H1 (cell line): ENCODE results near the gene LCE7A. TPM values are rescaled to one million over a fixed set of nuclear protein-coding genes. Genes with fewer than 3 reads are reported as not detected.

Experiments used
- CTCF ChIA-PET: fragments of 300-600 bp; sonication (Branson Sonifier 250); formaldehyde crosslinking; loops from one replicate; lab custom pipeline; 2021; ENCODE audit not compliant: partially characterized antibody; lab: Charles Lee
- POLR2A ChIA-PET: fragments of 300-600 bp; sonication (Branson Sonifier 250); formaldehyde crosslinking; loops from one replicate; lab custom pipeline; 2021; ENCODE audit warnings: inconsistent platforms; ENCODE audit not compliant: partially characterized antibody; lab: Charles Lee
- DNase-seq, 2 experiments: peaks; one replicate each; pipeline versions ENCODE4 v3.0.0 to v3.0.0-alpha.2; 2010 to 2022; ENCODE audit warnings: low spot score in 2 of 2, low read depth in 1 of 2, mixed read lengths in 1 of 2
- FAIRE-seq: peaks from 2 replicates; lab custom pipeline; 2011; peaks lifted over from hg19 to GRCh38; lab: Jason Lieb, UNC
- H2AFZ ChIP-seq: 2 replicates; pipeline ENCODE4 v1.8.1; 2012; ENCODE audit warnings: low read length, inconsistent platforms
- H2AK5ac ChIP-seq: 2 replicates; pipeline ENCODE4 v1.6.1; 2013; ENCODE audit warnings: low read depth, low read length
- H2BK120ac ChIP-seq: replicated peaks from 2 replicates; pipeline ENCODE3; 2013; ENCODE audit warnings: low read depth, low read length, inconsistent platforms
- H2BK12ac ChIP-seq: 2 replicates; pipeline ENCODE4 v1.6.1; 2013; ENCODE audit warnings: low read depth, low read length
- H2BK15ac ChIP-seq: 2 replicates; pipeline ENCODE4 v1.6.1; 2013; ENCODE audit warnings: low read length
- H2BK20ac ChIP-seq: 2 replicates; pipeline ENCODE4 v1.6.1; 2013; ENCODE audit warnings: low read length
- H2BK5ac ChIP-seq: 2 replicates; pipeline ENCODE4 v1.6.1; 2013; ENCODE audit warnings: low read depth, low read length
- H3K14ac ChIP-seq: 2 replicates; pipeline ENCODE4 v1.6.1; 2013; ENCODE audit warnings: inconsistent platforms; ENCODE audit not compliant: insufficient read length
- H3K18ac ChIP-seq: 2 replicates; pipeline ENCODE4 v1.6.1; 2013; ENCODE audit warnings: low read length; ENCODE audit errors: extremely low read depth
- H3K23ac ChIP-seq: 2 replicates; pipeline ENCODE4 v1.6.1; 2013; ENCODE audit warnings: inconsistent platforms; ENCODE audit not compliant: insufficient read length
- H3K23me2 ChIP-seq: 2 replicates; pipeline ENCODE4 v1.6.1; 2013; ENCODE audit warnings: low read depth, low read length
- H3K27ac ChIP-seq: 2 replicates; pipeline ENCODE4 v1.6.1; 2011; ENCODE audit warnings: low read depth, low read length, inconsistent platforms
- H3K27me3 ChIP-seq, 4 experiments: replicated peaks in 1 of 4; 1 replicate in 1 of 4; 2 replicates in 3 of 4; pipeline versions ENCODE4 v1.6.1 to v1.8.1; 2011 to 2013; ENCODE audit warnings: low read length in 3 of 4, mild to moderate bottlenecking in 3 of 4, inconsistent platforms in 2 of 4, mixed read lengths in 2 of 4, moderate library complexity in 1 of 4; ENCODE audit not compliant: control insufficient read depth in 3 of 4, insufficient read depth in 3 of 4; ENCODE audit errors: extremely low read depth in 1 of 4
- H3K36me3 ChIP-seq, 4 experiments: 2 replicates each; pipeline versions ENCODE4 v1.6.1 to v1.8.1; 2011 to 2013; ENCODE audit warnings: mild to moderate bottlenecking in 4 of 4, low read length in 3 of 4, moderate library complexity in 2 of 4, control low read depth in 1 of 4, inconsistent platforms in 1 of 4; ENCODE audit not compliant: insufficient read depth in 4 of 4, control insufficient read depth in 2 of 4
- H3K4ac ChIP-seq: replicated peaks from 2 replicates; pipeline ENCODE3; 2013; ENCODE audit warnings: low read length, low read depth, mixed read lengths, inconsistent platforms; ENCODE audit not compliant: insufficient read length
- H3K4me1 ChIP-seq, 4 experiments: replicated peaks in 1 of 4; 1 replicate in 1 of 4; 2 replicates in 3 of 4; pipeline versions ENCODE4 v1.6.1 to v1.8.1; 2011 to 2013; ENCODE audit warnings: low read length in 3 of 4, inconsistent platforms in 2 of 4, mixed read lengths in 1 of 4; ENCODE audit not compliant: insufficient read depth in 4 of 4, control insufficient read depth in 3 of 4
- H3K4me2 ChIP-seq, 2 experiments: 2 replicates each; pipeline versions ENCODE4 v1.6.1 to v1.8.1; 2011 to 2013; ENCODE audit warnings: low read depth in 2 of 2, low read length in 2 of 2, control low read depth in 1 of 2, inconsistent platforms in 1 of 2, mild to moderate bottlenecking in 1 of 2; ENCODE audit not compliant: insufficient read depth in 1 of 2
- H3K4me3 ChIP-seq, 4 experiments: fragments of 200-600, 300-600 bp in 1 of 4; sonication (generic), shearing (Covaris generic), sonication (Bioruptor Twin) in 1 of 4; 2 replicates each; pipeline versions ENCODE4 v1.5.1 to v1.8.1; 2011 to 2016; ENCODE audit warnings: low read length in 4 of 4, low read depth in 3 of 4, control low read depth in 2 of 4, inconsistent platforms in 2 of 4, mild to moderate bottlenecking in 2 of 4, mixed read lengths in 1 of 4, moderate library complexity in 1 of 4; ENCODE audit not compliant: insufficient read depth in 2 of 4; ENCODE audit errors: extremely low read depth in 1 of 4
- H3K56ac ChIP-seq: replicated peaks from 2 replicates; pipeline ENCODE3; 2013; ENCODE audit warnings: low read depth, mild to moderate bottlenecking, mixed read lengths, low read length, inconsistent platforms; ENCODE audit not compliant: insufficient read length
- H3K79me1 ChIP-seq: 2 replicates; pipeline ENCODE4 v1.6.1; 2013; ENCODE audit warnings: low read depth, low read length, control low read depth
- H3K79me2 ChIP-seq, 2 experiments: 2 replicates each; pipeline versions ENCODE4 v1.6.1 to v1.8.1; 2012 to 2013; ENCODE audit warnings: low read length in 2 of 2, mild to moderate bottlenecking in 2 of 2, inconsistent platforms in 1 of 2; ENCODE audit not compliant: insufficient read depth in 2 of 2, control insufficient read depth in 1 of 2
- H3K9ac ChIP-seq, 4 experiments: replicated peaks in 1 of 4; 1 replicate in 1 of 4; 2 replicates in 3 of 4; pipeline versions ENCODE4 v1.6.1 to v1.8.1; 2011 to 2013; ENCODE audit warnings: low read depth in 3 of 4, low read length in 3 of 4, control low read depth in 2 of 4, mild to moderate bottlenecking in 2 of 4, moderate library complexity in 2 of 4, inconsistent platforms in 1 of 4; ENCODE audit errors: extremely low read depth in 1 of 4
- H3K9me3 ChIP-seq, 2 experiments: 2 replicates each; pipeline versions ENCODE4 v1.6.1 to v1.8.1; 2012 to 2013; ENCODE audit warnings: mild to moderate bottlenecking in 2 of 2, moderate library complexity in 2 of 2, control low read depth in 1 of 2, inconsistent platforms in 1 of 2, low read depth in 1 of 2, low read length in 1 of 2, mixed read lengths in 1 of 2; ENCODE audit not compliant: insufficient read depth in 2 of 2
- H4K20me1 ChIP-seq, 2 experiments: replicated peaks in 1 of 2; 2 replicates each; pipeline versions ENCODE3 to v1.8.1; 2011 to 2013; ENCODE audit warnings: inconsistent platforms in 2 of 2, low read length in 2 of 2, mild to moderate bottlenecking in 1 of 2; ENCODE audit not compliant: insufficient read depth in 2 of 2, control insufficient read depth in 1 of 2
- H4K5ac ChIP-seq: 2 replicates; pipeline ENCODE4 v1.6.1; 2013; ENCODE audit warnings: low read length, low read depth, mixed read lengths, inconsistent platforms; ENCODE audit not compliant: insufficient read length
- H4K8ac ChIP-seq: 2 replicates; pipeline ENCODE4 v1.8.0; 2013; ENCODE audit warnings: mild to moderate bottlenecking, moderate library complexity, low read length, inconsistent platforms; ENCODE audit not compliant: insufficient read depth; ENCODE audit errors: extremely low read depth
- H4K91ac ChIP-seq: replicated peaks from 2 replicates; pipeline ENCODE3; 2013; ENCODE audit warnings: low read length, mixed read lengths, inconsistent platforms; ENCODE audit not compliant: insufficient read length
- JUN ChIP-seq: IDR thresholded peaks from 2 replicates; pipeline ENCODE4 v1.6.1; 2011; ENCODE audit warnings: low read depth, mild to moderate bottlenecking, improper control_type of control experiment, low read length
- KDM5A ChIP-seq: fragments of 200-600 bp; IDR thresholded peaks from 2 replicates; pipeline ENCODE4 v1.7.1; 2012; ENCODE audit warnings: mild to moderate bottlenecking, low read length, inconsistent platforms, mixed read lengths
- NRF1 ChIP-seq: IDR thresholded peaks from 2 replicates; pipeline ENCODE4 v1.6.1; 2011; ENCODE audit warnings: mild to moderate bottlenecking, low read depth, low read length, improper control_type of control experiment
- PHF8 ChIP-seq: fragments of 200-600 bp; sonication (generic); conservative IDR thresholded peaks from 2 replicates; pipeline ENCODE4 v1.7.1; 2012; ENCODE audit warnings: low read depth, mild to moderate bottlenecking, inconsistent platforms, low read length, moderate library complexity
- WGBS, 2 experiments: shearing (Covaris generic) in 1 of 2; methylation state at CpG; one replicate each; pipeline versions ENCODE4 v1.1.6 to v1.1.7; 2013 to 2015; ENCODE audit warnings: low lambda C conversion rate in 2 of 2, mixed read lengths in 2 of 2, inconsistent platforms in 1 of 2, low coverage in 1 of 2, missing lambda C conversion rate in 1 of 2; ENCODE audit not compliant: insufficient replicate concordance in 2 of 2, insufficient coverage in 1 of 2, insufficient read length in 1 of 2; ENCODE audit errors: extremely low coverage in 1 of 2, missing lambda C conversion rate in 1 of 2; 5-methylcytosine and 5-hydroxymethylcytosine counted together
- polyA plus RNA-seq, 7 experiments: library from polyadenylated mRNA; depleted of rRNA in 3 of 7; stranded (reverse) in 5 of 7; unstranded in 2 of 7; fragments of >200 nt in 5 of 7; fragments of 200-250 nt in 2 of 7; gene quantifications; 1 replicate in 5 of 7; 2 replicates in 1 of 7; 4 replicates in 1 of 7; pipeline versions ENCODE4 v1.2.1 to v1.2.3, GENCODE V29; 2011 to 2013; ENCODE audit warnings: missing spikeins in 2 of 7, mixed read lengths in 2 of 7
- total RNA-seq: library from RNA; stranded (reverse); fragmentation: NEBNext Ultra II Directional; extraction: Animal tissue kit (Norgen Biotek cat#: 25700); gene quantifications from 2 replicates; pipeline ENCODE4 v1.2.1, GENCODE V29; 2021

Gene LCE7A
- total and polyA plus RNA-seq, 2 of the 8 experiments (the other 6 are each of a cell fraction or from before 2014, with no cell fraction given): not detected

GRCh38 chr1:152823294-152823693 is 36.5 kb upstream of the LCE7A start:
- FAIRE-seq (no peak), DNase-seq (no peak)
- Histone ChIP-seq H2AFZ (no peak overlapping the region), H3K4me1 (no peaks in the 10 kb centered on the region), H2BK5ac (no peak overlapping the region), H3K27me3 (no peaks in the 10 kb centered on the region), H3K4me3 (no peak overlapping the region), H3K79me1 (no peaks in the 10 kb centered on the region), H2BK12ac (no peak overlapping the region), H4K8ac (no peak overlapping the region), H3K4ac (no peak overlapping the region), H3K27ac (no peak overlapping the region), H2AK5ac (no peak overlapping the region), H3K9me3 (peaks cover 47 to 64% of the 10 kb centered on the region in 2 experiments), H3K9ac (no peak overlapping the region), H3K23me2 (no peaks in the 10 kb centered on the region), H3K14ac (no peak overlapping the region), H3K23ac (no peak overlapping the region), H4K5ac (no peak overlapping the region), H4K91ac (no peak overlapping the region), H3K18ac (no peak overlapping the region), H3K56ac (no peak overlapping the region), H2BK120ac (no peak overlapping the region), H3K36me3 (no peaks in the 10 kb centered on the region), H4K20me1 (no peaks in the 10 kb centered on the region), H2BK20ac (no peak overlapping the region), H2BK15ac (no peak overlapping the region), H3K4me2 (no peak overlapping the region), H3K79me2 (no peaks in the 10 kb centered on the region)
- POLR2A ChIA-PET: no interaction called here
- WGBS, 2 experiments: 33% methylated on average over 5 of the region's 5 CpGs; no CpG with 5 or more reads in 1 of the 2 experiments
- no peak for TF ChIP-seq NRF1
- TF ChIP-seq JUN: no peak
- no peak for TF ChIP-seq KDM5A
- TF ChIP-seq PHF8: no peak
- CTCF ChIA-PET: no interaction called here
